GM12892 (cell line): ENCODE results near the gene EPAS1.

Experiments
- POLR2A ChIP-seq: IDR thresholded peaks from 2 replicates; pipeline ENCODE4 v1.6.1; 2011; ENCODE audit warnings: low read depth, low read length, control low read depth
- POLR2AphosphoS5 ChIP-seq: IDR thresholded peaks from 2 replicates; pipeline ENCODE4 v1.6.1; 2011; ENCODE audit warnings: low read depth, low read length, control low read depth
- TAF1 ChIP-seq: IDR thresholded peaks from 2 replicates; pipeline ENCODE4 v1.6.1; 2011; ENCODE audit warnings: low read depth, mild to moderate bottlenecking, control low read depth, low read length, borderline replicate concordance

- TF ChIP-seq POLR2A (no peak), POLR2AphosphoS5 (no peak), TAF1 (no peak)
Measured at GRCh38 chr2:46385786-46386577, 88.8 kb downstream of the EPAS1 start.
